HG03575 (cell line): Measurements from ENCODE around the gene BRMS1.
"Not testable (repeated sequence)": the region's sequence is repeated elsewhere in the genome, so short reads cannot be mapped to it uniquely, and the experiment has no call there.

Source experiments
- ATAC-seq: cut with Tn5 transposase; IDR thresholded peaks from one replicate; pipeline ENCODE4 v1.9.1; 2021; ENCODE audit not compliant: unreplicated experiment, insufficient number of reproducible peaks, low FRiP score; ENCODE audit errors: extremely low read depth

Gene BRMS1

GRCh38 chr11:66327171-66328030 lies 17.5 kb downstream of the BRMS1 start:
- no peak for ATAC-seq

- ATAC-seq: no peak
These were observed 18.4 kb downstream of the BRMS1 start for GRCh38 chr11:66326261-66327111.

GRCh38 chr11:66325263-66325671 lies 19.6 kb downstream of the BRMS1 start:
- no peak for ATAC-seq

- ATAC-seq: no peak
These were observed 20.2 kb downstream of the BRMS1 start for GRCh38 chr11:66324664-66325063.

- no peak for ATAC-seq
These were observed 21.2 kb downstream of the BRMS1 start for GRCh38 chr11:66323684-66324083.

- ATAC-seq: no peak
These were observed 22.0 kb downstream of the BRMS1 start for GRCh38 chr11:66322732-66323427.

DNA sequence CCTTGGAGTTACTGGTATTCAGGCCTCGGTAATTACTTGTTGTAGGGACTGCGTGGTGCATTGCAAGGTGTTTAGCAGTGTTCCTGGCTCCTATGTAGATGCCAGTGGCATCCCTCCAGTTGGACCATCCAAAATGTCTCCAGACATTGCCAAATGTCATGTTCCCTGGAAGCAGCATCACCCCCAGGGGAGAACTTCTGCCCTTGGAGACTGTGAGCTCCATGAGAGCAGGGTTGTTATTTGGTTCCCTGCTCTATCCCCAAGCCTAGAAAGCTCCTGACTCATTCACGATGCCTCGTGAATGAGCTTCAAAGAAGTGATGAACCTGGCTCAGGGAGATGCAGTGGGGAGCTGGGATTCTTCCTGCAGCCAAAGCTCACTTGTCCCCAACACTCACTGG lies 23.3 kb downstream of the BRMS1 start:
- ATAC-seq: no peak

- ATAC-seq: not testable (repeated sequence)
These were observed 24.2 kb downstream of the BRMS1 start for GRCh38 chr11:66320748-66321147.

DNA sequence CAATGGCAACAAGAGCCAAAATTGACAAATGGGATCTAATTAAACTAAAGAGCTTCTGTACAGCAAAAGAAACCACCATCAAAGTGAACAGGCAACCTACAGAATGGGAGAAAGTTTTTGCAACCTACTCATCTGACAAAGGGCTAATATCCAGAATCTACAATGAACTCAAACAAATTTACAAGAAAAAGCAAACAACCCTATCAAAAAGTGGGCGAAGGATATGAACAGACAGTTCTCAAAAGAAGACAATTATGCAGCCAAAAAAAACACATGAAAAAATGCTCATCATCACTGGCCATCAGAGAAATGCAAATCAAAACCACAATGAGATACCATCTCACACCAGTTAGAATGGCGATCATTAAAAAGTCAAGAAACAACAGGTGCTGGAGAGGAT lies 24.6 kb downstream of the BRMS1 start:
- ATAC-seq: not testable (repeated sequence)

- ATAC-seq: no peak
These were observed 26.3 kb downstream of the BRMS1 start for GRCh38 chr11:66318600-66318970.

GRCh38 chr11:66317723-66318599 lies 26.9 kb downstream of the BRMS1 start:
- no peak for ATAC-seq

DNA sequence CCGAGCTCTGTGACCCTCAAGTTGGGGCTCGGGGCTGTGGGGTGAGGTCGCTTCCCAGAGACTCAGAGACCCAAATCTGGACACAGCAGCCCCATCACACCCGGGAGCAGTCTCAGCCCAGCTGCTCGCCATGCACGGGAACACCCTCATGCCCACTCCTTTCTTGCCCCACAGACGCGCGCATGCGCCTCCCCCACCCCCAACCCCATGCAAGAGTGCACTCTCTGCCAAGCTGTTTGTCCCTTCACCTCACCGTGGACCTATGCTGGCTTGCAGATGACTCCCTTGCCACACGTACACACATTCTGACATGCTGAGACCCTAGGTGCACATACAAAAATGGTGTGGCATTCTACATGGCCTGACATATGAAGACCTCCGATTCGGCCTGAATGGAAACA lies 27.6 kb downstream of the BRMS1 start:
- no peak for ATAC-seq

- ATAC-seq: no peak
These were observed 28.1 kb downstream of the BRMS1 start, which contains the start of gene CD248 for GRCh38 chr11:66316849-66317251. CD248 (minus strand) TSS chr11:66317044; CDS start chr11:66317027, 17 bp downstream.

GRCh38 chr11:66315921-66316811 lies 28.7 kb downstream of the BRMS1 start:
- no peak for ATAC-seq

GRCh38 chr11:66315498-66315885 lies 29.4 kb downstream of the BRMS1 start:
- ATAC-seq: no peak

DNA sequence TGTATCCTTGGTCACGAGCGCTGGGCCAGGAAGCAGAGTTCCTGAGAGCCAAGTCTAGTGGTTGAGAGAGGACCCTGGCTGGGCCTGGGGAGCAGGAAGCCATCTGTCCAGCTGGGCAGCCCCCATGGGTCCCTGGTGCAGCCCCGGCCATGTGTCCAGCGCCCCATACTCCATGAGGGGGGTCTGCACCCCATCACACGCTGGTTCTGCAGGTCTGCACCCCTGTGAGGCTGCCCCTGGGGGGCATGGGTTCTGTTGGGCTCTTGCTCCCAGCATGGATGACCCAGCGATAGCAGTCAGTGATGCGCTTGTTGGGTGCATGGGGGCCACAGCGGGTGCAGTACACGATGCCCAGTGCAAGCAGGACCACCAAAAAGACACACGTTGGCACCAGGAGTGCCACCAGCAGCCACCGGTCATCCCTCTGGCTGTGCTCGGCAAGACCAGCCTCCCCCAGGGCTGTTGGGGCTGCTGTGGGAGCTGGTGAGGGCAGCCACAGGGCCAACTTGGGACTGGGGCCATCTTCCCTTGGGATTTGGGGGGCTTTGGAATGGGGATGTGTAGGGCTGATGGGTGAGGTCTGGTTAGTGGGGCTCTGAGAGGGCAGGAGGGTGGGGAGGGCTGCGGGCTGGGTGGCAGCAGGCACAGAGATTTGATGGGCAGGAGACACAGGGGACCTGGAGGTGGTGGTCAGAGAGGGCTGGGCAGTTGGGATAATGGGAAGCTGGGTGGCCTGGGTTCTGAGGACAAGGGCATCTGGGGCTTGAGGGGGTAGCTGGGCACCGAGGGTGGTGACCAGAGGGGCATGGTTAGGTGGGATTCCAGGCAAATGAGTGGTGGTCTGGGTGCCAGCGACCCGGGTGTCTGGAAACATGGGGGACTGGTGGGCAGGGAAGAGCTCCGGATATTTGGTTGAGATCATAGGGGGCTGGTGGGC lies 30.1 kb downstream of the BRMS1 start:
- ATAC-seq: no peak

GRCh38 chr11:66314186-66314501 lies 30.8 kb downstream of the BRMS1 start:
- ATAC-seq: no peak
